HCT116 (cell line): ENCODE data around the gene NPFFR1. TPM values are rescaled to one million over a fixed set of nuclear protein-coding genes. Genes with fewer than 3 reads are reported as not detected.

Experiments
- ATAC-seq: fragments of 200-7000 bp; cut with Tn5 transposase; 2 replicates; pipeline ENCODE4 v1.9.1; 2020; ENCODE audit warnings: mild to moderate bottlenecking, moderate library complexity
- BruUV-seq: library from RNA; stranded (reverse); fragments of 400-500 nt; replicated peaks from 2 replicates; lab custom pipeline; 2021; lab: Mats Ljungman, UMichigan
- CTCF ChIA-PET: fragments of 300-600 bp; sonication (Branson Sonifier 250); formaldehyde crosslinking; loops from one replicate; lab custom pipeline; 2021; ENCODE audit warnings: antibody characterized with exemption; lab: Charles Lee
- POLR2A ChIA-PET: fragments of 300-600, 350-600 bp; sonication (Branson Sonifier 250); formaldehyde crosslinking; loops from one replicate; lab custom pipeline; 2021; ENCODE audit warnings: antibody characterized with exemption; lab: Charles Lee
- RAD21 ChIA-PET, 2 experiments: fragments of 300-600 bp; sonication (Branson Sonifier 250); formaldehyde crosslinking; loops; one replicate each; lab custom pipeline; 2023; ENCODE audit warnings: low total read pairs in 2 of 2; ENCODE audit not compliant: uncharacterized antibody in 2 of 2, unreplicated experiment in 2 of 2, low non-redundant PET in 1 of 2; lab: Charles Lee
- DNase-seq: peaks from one replicate; pipeline ENCODE4 v3.0.0-alpha.2; 2010; ENCODE audit warnings: low read depth, low spot score
- H2AFZ ChIP-seq: fragments of 200-600 bp; shearing (Covaris generic), sonication (generic); 2 replicates; pipeline ENCODE4 v1.6.1; 2017; ENCODE audit warnings: low read depth, mixed run types, mixed read lengths, antibody characterized with exemption, low read length; ENCODE audit not compliant: poor library complexity, severe bottlenecking
- H3K27ac ChIP-seq: 2 replicates; pipeline ENCODE4 v1.5.1; 2012; ENCODE audit warnings: low read depth, low read length
- H3K27me3 ChIP-seq: fragments of 200-600 bp; sonication (generic); 2 replicates; pipeline ENCODE4 v1.6.1; 2016; ENCODE audit warnings: mixed run types, low read length, mixed read lengths; ENCODE audit not compliant: insufficient read depth
- H3K36me3 ChIP-seq, 2 experiments: fragments of 200-500 bp in 1 of 2; fragments of 200-600 bp in 1 of 2; sonication (Bioruptor generic) in 1 of 2; sonication (generic) in 1 of 2; 2 replicates each; pipeline versions ENCODE4 v1.5.1 to v1.6.1; 2014 to 2016; ENCODE audit warnings: low read length in 2 of 2, inconsistent platforms in 1 of 2, mixed read lengths in 1 of 2, mixed run types in 1 of 2; ENCODE audit not compliant: insufficient read depth in 2 of 2, control insufficient read depth in 1 of 2
- H3K4me1 ChIP-seq, 2 experiments: fragments of 200-600 bp in 1 of 2; sonication (generic) in 1 of 2; 2 replicates each; pipeline versions ENCODE4 v1.5.1 to v1.6.1; 2012 to 2017; ENCODE audit warnings: low read length in 2 of 2, inconsistent platforms in 1 of 2, mild to moderate bottlenecking in 1 of 2, mixed read lengths in 1 of 2, mixed run types in 1 of 2, moderate library complexity in 1 of 2; ENCODE audit not compliant: insufficient read depth in 2 of 2, control insufficient read depth in 1 of 2
- H3K4me2 ChIP-seq: fragments of 200-600 bp; sonication (generic); 2 replicates; pipeline ENCODE4 v1.6.1; 2017; ENCODE audit warnings: mixed run types, low read length, mixed read lengths
- H3K4me3 ChIP-seq, 2 experiments: fragments of 200-600 bp in 1 of 2; sonication (generic) in 1 of 2; replicated peaks in 1 of 2; 2 replicates each; pipeline ENCODE4 v1.5.1; 2011 to 2016; ENCODE audit warnings: low read length in 2 of 2, control low read depth in 1 of 2, low read depth in 1 of 2, mild to moderate bottlenecking in 1 of 2, mixed read lengths in 1 of 2, mixed run types in 1 of 2
- H3K79me2 ChIP-seq: fragments of 200-600 bp; sonication (generic); 2 replicates; pipeline ENCODE4 v1.6.1; 2017; ENCODE audit warnings: mild to moderate bottlenecking, mixed run types, low read length, moderate library complexity, mixed read lengths; ENCODE audit not compliant: insufficient read depth
- H3K9ac ChIP-seq: fragments of 200-600 bp; sonication (generic); 2 replicates; pipeline ENCODE4 v1.6.1; 2016; ENCODE audit warnings: low read length, mixed read lengths
- H3K9me2 ChIP-seq: fragments of 200-600 bp; sonication (generic), shearing (Covaris generic); 2 replicates; pipeline ENCODE4 v1.6.1; 2017; ENCODE audit warnings: mixed run types, mild to moderate bottlenecking, moderate library complexity; ENCODE audit not compliant: insufficient read depth
- H3K9me3 ChIP-seq, 2 experiments: fragments of 200-500 bp in 1 of 2; fragments of 200-600 bp in 1 of 2; sonication (Bioruptor generic) in 1 of 2; sonication (generic) in 1 of 2; 2 replicates each; pipeline ENCODE4 v1.6.1; 2014 to 2017; ENCODE audit warnings: low read length in 2 of 2, mixed read lengths in 2 of 2, inconsistent platforms in 1 of 2, low read depth in 1 of 2, mild to moderate bottlenecking in 1 of 2, mixed run types in 1 of 2, moderate library complexity in 1 of 2; ENCODE audit not compliant: control insufficient read depth in 1 of 2, insufficient read depth in 1 of 2
- H4K20me1 ChIP-seq: fragments of 200-600 bp; sonication (generic), shearing (Covaris generic); 2 replicates; pipeline ENCODE4 v1.6.1; 2017; ENCODE audit warnings: mixed run types, mild to moderate bottlenecking, moderate library complexity; ENCODE audit not compliant: insufficient read depth
- ATF3 ChIP-seq: IDR thresholded peaks from 2 replicates; pipeline ENCODE4 v1.6.1; 2012
- CBX3 ChIP-seq: IDR thresholded peaks from 2 replicates; pipeline ENCODE4 v1.6.1; 2012; ENCODE audit warnings: low read depth
- ELF1 ChIP-seq: IDR thresholded peaks from 2 replicates; pipeline ENCODE4 v1.6.1; 2012; ENCODE audit warnings: low read depth, borderline replicate concordance
- EZH2 ChIP-seq: fragments of 200-600 bp; sonication (generic); IDR thresholded peaks from 2 replicates; pipeline ENCODE4 v1.6.1; 2017; ENCODE audit warnings: antibody characterized with exemption, mixed run types
- EZH2phosphoT487 ChIP-seq: fragments of 200-600 bp; IDR thresholded peaks from 2 replicates; pipeline ENCODE4 v1.6.1; 2018; ENCODE audit warnings: antibody characterized with exemption, borderline replicate concordance
- POLR2A ChIP-seq: IDR thresholded peaks from 2 replicates; pipeline ENCODE4 v1.7.0; 2011; ENCODE audit warnings: borderline replicate concordance; ENCODE audit not compliant: insufficient read depth, insufficient read length; ENCODE audit errors: extremely low read depth
- POLR2AphosphoS5 ChIP-seq: IDR thresholded peaks from 2 replicates; pipeline ENCODE4 v1.6.1; 2011; ENCODE audit warnings: mild to moderate bottlenecking, low read depth, low read length, moderate library complexity
- SIN3A ChIP-seq: IDR thresholded peaks from 2 replicates; pipeline ENCODE4 v1.6.1; 2012; ENCODE audit warnings: low read depth
- SRF ChIP-seq: IDR thresholded peaks from 2 replicates; pipeline ENCODE4 v1.6.1; 2012; ENCODE audit warnings: low read depth
- YY1 ChIP-seq: IDR thresholded peaks from 2 replicates; pipeline ENCODE4 v1.6.1; 2011; ENCODE audit warnings: low read length, low read depth, moderate library complexity, mild to moderate bottlenecking; ENCODE audit not compliant: insufficient replicate concordance; ENCODE audit errors: extremely low read depth
- intact Hi-C: fragments of 100-400 bp; cut with micrococcal nuclease; formaldehyde crosslinking; loops from 2 replicates; pipeline ENCODE4 v1.10.0; 2022
- total RNA-seq: library from RNA; stranded (reverse); gene quantifications from one replicate; pipeline ENCODE4 v1.2.1, GENCODE V29; 2021; ENCODE audit not compliant: unreplicated experiment
- TF ChIP-seq, protein P1 (sequence below): IDR thresholded peaks from 2 replicates; pipeline ENCODE4 v1.6.1; 2012; ENCODE audit warnings: low read depth
- TF ChIP-seq, protein P2 (sequence below), 3 experiments: fragments of 200-600 bp in 1 of 3; sonication (generic) in 1 of 3; IDR thresholded peaks in 2 of 3; conservative IDR thresholded peaks in 1 of 3; 2 replicates each; pipeline ENCODE4 v1.5.1; 2012 to 2017; ENCODE audit warnings: low read depth in 2 of 3, low read length in 2 of 3, antibody characterized with exemption in 1 of 3, borderline replicate concordance in 1 of 3, control low read depth in 1 of 3, mild to moderate bottlenecking in 1 of 3, mixed read lengths in 1 of 3, mixed run types in 1 of 3, moderate library complexity in 1 of 3; ENCODE audit not compliant: insufficient read depth in 1 of 3

NPFFR1 gene
- total RNA-seq, 1 experiment from 2014 or later, result 0.02 TPM

- intact Hi-C loops, result no loop called here
- no peak for ATAC-seq
- H3K9me2 ChIP-seq, result no peaks in the 10 kb centered on the region
- DNase-seq, result no peak
- CTCF ChIA-PET, result no interaction called here
- H3K79me2 ChIP-seq, result no peaks in the 10 kb centered on the region
- no peak overlapping the region for H3K4me3 ChIP-seq
- no peak overlapping the region for H2AFZ ChIP-seq
- POLR2A ChIA-PET, result no interaction called here
- H3K27me3 ChIP-seq, result no peaks in the 10 kb centered on the region
- no peak overlapping the region for H3K9ac ChIP-seq
- H3K4me1 ChIP-seq, result peaks cover 0 to 14% of the 10 kb centered on the region in 2 experiments; a peak in 2 of 4 replicates
- RAD21 ChIA-PET, result no interaction called here
- no peaks in the 10 kb centered on the region for H3K9me3 ChIP-seq
- no peaks in the 10 kb centered on the region for H4K20me1 ChIP-seq
- no peak overlapping the region for H3K27ac ChIP-seq
- H3K36me3 ChIP-seq, result 0 out of 4 replicates have a peak, but pooled peaks cover 0 to 5% of the 10 kb centered on the region in 2 experiments
- no TSS peak for BruUV-seq
- TF ChIP-seq ELF1 (no peak), POLR2AphosphoS5 (no peak), SIN3A (no peak), ATF3 (no peak), POLR2A (no peak), EZH2 (no peak), EZH2phosphoT487 (no peak), SRF (no peak), YY1 (no peak), CBX3 (no peak)
- TF ChIP-seq, protein P1, sequence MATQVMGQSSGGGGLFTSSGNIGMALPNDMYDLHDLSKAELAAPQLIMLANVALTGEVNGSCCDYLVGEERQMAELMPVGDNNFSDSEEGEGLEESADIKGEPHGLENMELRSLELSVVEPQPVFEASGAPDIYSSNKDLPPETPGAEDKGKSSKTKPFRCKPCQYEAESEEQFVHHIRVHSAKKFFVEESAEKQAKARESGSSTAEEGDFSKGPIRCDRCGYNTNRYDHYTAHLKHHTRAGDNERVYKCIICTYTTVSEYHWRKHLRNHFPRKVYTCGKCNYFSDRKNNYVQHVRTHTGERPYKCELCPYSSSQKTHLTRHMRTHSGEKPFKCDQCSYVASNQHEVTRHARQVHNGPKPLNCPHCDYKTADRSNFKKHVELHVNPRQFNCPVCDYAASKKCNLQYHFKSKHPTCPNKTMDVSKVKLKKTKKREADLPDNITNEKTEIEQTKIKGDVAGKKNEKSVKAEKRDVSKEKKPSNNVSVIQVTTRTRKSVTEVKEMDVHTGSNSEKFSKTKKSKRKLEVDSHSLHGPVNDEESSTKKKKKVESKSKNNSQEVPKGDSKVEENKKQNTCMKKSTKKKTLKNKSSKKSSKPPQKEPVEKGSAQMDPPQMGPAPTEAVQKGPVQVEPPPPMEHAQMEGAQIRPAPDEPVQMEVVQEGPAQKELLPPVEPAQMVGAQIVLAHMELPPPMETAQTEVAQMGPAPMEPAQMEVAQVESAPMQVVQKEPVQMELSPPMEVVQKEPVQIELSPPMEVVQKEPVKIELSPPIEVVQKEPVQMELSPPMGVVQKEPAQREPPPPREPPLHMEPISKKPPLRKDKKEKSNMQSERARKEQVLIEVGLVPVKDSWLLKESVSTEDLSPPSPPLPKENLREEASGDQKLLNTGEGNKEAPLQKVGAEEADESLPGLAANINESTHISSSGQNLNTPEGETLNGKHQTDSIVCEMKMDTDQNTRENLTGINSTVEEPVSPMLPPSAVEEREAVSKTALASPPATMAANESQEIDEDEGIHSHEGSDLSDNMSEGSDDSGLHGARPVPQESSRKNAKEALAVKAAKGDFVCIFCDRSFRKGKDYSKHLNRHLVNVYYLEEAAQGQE, result no peak
- TF ChIP-seq, protein P2, sequence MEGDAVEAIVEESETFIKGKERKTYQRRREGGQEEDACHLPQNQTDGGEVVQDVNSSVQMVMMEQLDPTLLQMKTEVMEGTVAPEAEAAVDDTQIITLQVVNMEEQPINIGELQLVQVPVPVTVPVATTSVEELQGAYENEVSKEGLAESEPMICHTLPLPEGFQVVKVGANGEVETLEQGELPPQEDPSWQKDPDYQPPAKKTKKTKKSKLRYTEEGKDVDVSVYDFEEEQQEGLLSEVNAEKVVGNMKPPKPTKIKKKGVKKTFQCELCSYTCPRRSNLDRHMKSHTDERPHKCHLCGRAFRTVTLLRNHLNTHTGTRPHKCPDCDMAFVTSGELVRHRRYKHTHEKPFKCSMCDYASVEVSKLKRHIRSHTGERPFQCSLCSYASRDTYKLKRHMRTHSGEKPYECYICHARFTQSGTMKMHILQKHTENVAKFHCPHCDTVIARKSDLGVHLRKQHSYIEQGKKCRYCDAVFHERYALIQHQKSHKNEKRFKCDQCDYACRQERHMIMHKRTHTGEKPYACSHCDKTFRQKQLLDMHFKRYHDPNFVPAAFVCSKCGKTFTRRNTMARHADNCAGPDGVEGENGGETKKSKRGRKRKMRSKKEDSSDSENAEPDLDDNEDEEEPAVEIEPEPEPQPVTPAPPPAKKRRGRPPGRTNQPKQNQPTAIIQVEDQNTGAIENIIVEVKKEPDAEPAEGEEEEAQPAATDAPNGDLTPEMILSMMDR (IDR thresholded peaks at IDR 0.05 in 2 of 3, conservative IDR thresholded peaks at IDR 0.05 in 1 of 3; ENCODE audit: borderline replicate concordance in 1 of 3, insufficient read depth in 1 of 3, low read depth in 2 of 3, low read length in 2 of 3), result no peak
- H3K4me2 ChIP-seq, result no peak overlapping the region
These were observed 40.6 kb upstream of the NPFFR1 start for GRCh38 chr10:70324339-70324861.
